Activated CD8-positive, alpha-beta T cell treated with anti-CD3 and anti-CD28 coated beads, Interleukin-2, amount 10 ng/mL, durations not matched to agents 7 days and 5 days (primary cell): ENCODE results near the gene SLC8A1. TPM values are rescaled to one million over a fixed set of nuclear protein-coding genes. Genes with fewer than 3 reads are reported as not detected.

Experiments
- ATAC-seq: fragments of 150-1000 bp; cut with Tn5 transposase; one replicate; pipeline ENCODE4 v1.10.0; 2021; ENCODE audit warnings: moderate library complexity
- CTCF ChIA-PET: fragments of 350-600 bp; sonication (Branson Sonifier 250); formaldehyde crosslinking; loops from one replicate; lab custom pipeline; 2021; ENCODE audit warnings: antibody characterized with exemption; lab: Charles Lee
- POLR2A ChIA-PET: fragments of 350-600 bp; sonication (Branson Sonifier 250); formaldehyde crosslinking; loops from one replicate; lab custom pipeline; 2021; ENCODE audit warnings: antibody characterized with exemption; lab: Charles Lee
- DNase-seq: peaks from one replicate; pipeline ENCODE4 v3.0.0-alpha.2; 2020
- H3K27ac Mint-ChIP-seq: one replicate; pipeline ENCODE4 v1.8.0; 2021; ENCODE audit warnings: mild to moderate bottlenecking, mixed read lengths
- H3K27me3 Mint-ChIP-seq: one replicate; pipeline ENCODE4 v1.8.0; 2021; ENCODE audit warnings: low read depth, mixed read lengths
- H3K36me3 Mint-ChIP-seq: one replicate; pipeline ENCODE4 v1.8.0; 2021; ENCODE audit warnings: low read depth, mixed read lengths
- H3K4me1 Mint-ChIP-seq: one replicate; pipeline ENCODE4 v1.8.0; 2021; ENCODE audit warnings: low read depth, mixed read lengths
- H3K4me3 Mint-ChIP-seq: one replicate; pipeline ENCODE4 v1.8.0; 2021; ENCODE audit warnings: mild to moderate bottlenecking, mixed read lengths
- H3K9me3 Mint-ChIP-seq: one replicate; pipeline ENCODE4 v1.8.0; 2022; ENCODE audit warnings: mixed read lengths; ENCODE audit not compliant: insufficient read depth
- total RNA-seq, 2 experiments: library from RNA; stranded (reverse); gene quantifications; one replicate each; pipeline ENCODE4 v1.2.3, GENCODE V29; 2021

The SLC8A1 gene
- total RNA-seq, 2 experiments from 2014 or later, result 0.10 to 0.45 TPM

DNA sequence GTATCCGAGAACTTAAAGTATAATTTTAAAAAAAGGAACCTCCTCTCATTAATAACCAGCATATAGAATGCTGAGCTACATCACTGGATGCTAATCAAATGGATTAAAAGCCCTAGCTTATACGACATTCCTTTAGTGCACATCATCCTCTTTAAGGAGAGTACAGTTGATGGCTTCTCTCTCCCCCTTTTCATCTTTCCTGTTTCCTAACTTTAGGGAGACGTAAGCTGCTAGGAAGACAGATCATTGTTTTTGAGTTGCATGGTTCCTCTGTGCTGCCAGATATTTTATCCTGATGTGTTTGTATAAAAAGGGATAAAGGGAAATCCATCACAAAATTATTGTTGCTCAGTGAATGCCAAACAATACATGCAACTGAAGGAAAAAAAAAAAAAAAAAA is 94.2 kb downstream of the SLC8A1 start:
- ChIA-PET POLR2A (no interaction called here), CTCF (no interaction called here)
- no peak overlapping the region for H3K4me3 Mint-ChIP-seq
- no peaks in the 10 kb centered on the region for H3K9me3 Mint-ChIP-seq
- H3K36me3 Mint-ChIP-seq, result no peaks in the 10 kb centered on the region
- H3K27me3 Mint-ChIP-seq, result no peaks in the 10 kb centered on the region
- no peak for DNase-seq
- no peak overlapping the region for H3K27ac Mint-ChIP-seq
- no peaks in the 10 kb centered on the region for H3K4me1 Mint-ChIP-seq
- no peak for ATAC-seq

DNA sequence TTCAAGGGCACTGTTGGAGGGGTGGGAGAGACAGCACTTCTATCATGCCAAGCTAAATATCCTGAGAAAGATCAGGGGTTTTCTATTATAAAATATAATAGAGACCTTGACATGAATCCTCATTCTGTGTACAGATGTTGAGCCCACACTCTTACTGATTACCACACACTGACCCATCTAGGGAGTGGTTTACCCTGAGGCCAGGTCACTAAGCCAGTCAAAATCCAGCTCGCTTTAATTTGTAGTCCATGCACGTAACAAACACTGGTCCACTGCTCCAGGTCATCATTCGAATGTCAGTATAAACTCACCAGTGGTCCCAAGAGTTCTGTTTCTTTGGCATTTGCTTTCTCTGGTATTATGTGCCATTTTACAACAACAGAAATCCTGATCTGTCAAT is 96.4 kb downstream of the SLC8A1 start:
- no peaks in the 10 kb centered on the region for H3K4me1 Mint-ChIP-seq
- no peaks in the 10 kb centered on the region for H3K9me3 Mint-ChIP-seq
- no peak overlapping the region for H3K27ac Mint-ChIP-seq
- H3K36me3 Mint-ChIP-seq, result no peaks in the 10 kb centered on the region
- no peak for ATAC-seq
- no peak for DNase-seq
- ChIA-PET CTCF (interaction anchor here (0.6 kb wide), 1 partner anchor 33 kb away, joined by 3 read pairs; no protein-coding TSS in a partner anchor), POLR2A (no interaction called here)
- no peaks in the 10 kb centered on the region for H3K27me3 Mint-ChIP-seq
- no peak overlapping the region for H3K4me3 Mint-ChIP-seq

- no peaks in the 10 kb centered on the region for H3K27me3 Mint-ChIP-seq
- H3K4me1 Mint-ChIP-seq, result no peaks in the 10 kb centered on the region
- H3K36me3 Mint-ChIP-seq, result no peaks in the 10 kb centered on the region
- no peak for ATAC-seq
- ChIA-PET POLR2A (no interaction called here), CTCF (no interaction called here)
- no peaks in the 10 kb centered on the region for H3K9me3 Mint-ChIP-seq
- H3K4me3 Mint-ChIP-seq, result no peak overlapping the region
- no peak overlapping the region for H3K27ac Mint-ChIP-seq
- DNase-seq, result no peak
These were observed 98.7 kb downstream of the SLC8A1 start for GRCh38 chr2:40353231-40353630.

- Mint-ChIP-seq H3K4me1 (no peaks in the 10 kb centered on the region), H3K27me3 (no peaks in the 10 kb centered on the region), H3K27ac (no peak overlapping the region), H3K36me3 (no peaks in the 10 kb centered on the region), H3K4me3 (no peak overlapping the region), H3K9me3 (no peaks in the 10 kb centered on the region)
- CTCF ChIA-PET, result no interaction called here
- ATAC-seq (no peak), DNase-seq (no peak)
- POLR2A ChIA-PET, result no interaction called here
These were observed 99.2 kb downstream of the SLC8A1 start for GRCh38 chr2:40352703-40353099.

GRCh38 chr2:40352041-40352702 is 99.7 kb downstream of the SLC8A1 start:
- Mint-ChIP-seq H3K4me1 (no peaks in the 10 kb centered on the region), H3K27ac (no peak overlapping the region), H3K4me3 (no peak overlapping the region), H3K27me3 (no peaks in the 10 kb centered on the region), H3K9me3 (no peaks in the 10 kb centered on the region), H3K36me3 (no peaks in the 10 kb centered on the region)
- DNase-seq, result no peak
- ChIA-PET POLR2A (no interaction called here), CTCF (no interaction called here)
- ATAC-seq, result no peak

GRCh38 chr2:40348665-40349064 is 103.2 kb downstream of the SLC8A1 start:
- Mint-ChIP-seq H3K27me3 (no peaks in the 10 kb centered on the region), H3K27ac (no peak overlapping the region), H3K4me3 (no peak overlapping the region), H3K4me1 (no peaks in the 10 kb centered on the region), H3K36me3 (no peaks in the 10 kb centered on the region), H3K9me3 (no peaks in the 10 kb centered on the region)
- DNase-seq (no peak), ATAC-seq (no peak)
- CTCF ChIA-PET, result no interaction called here
- POLR2A ChIA-PET, result no interaction called here

DNA sequence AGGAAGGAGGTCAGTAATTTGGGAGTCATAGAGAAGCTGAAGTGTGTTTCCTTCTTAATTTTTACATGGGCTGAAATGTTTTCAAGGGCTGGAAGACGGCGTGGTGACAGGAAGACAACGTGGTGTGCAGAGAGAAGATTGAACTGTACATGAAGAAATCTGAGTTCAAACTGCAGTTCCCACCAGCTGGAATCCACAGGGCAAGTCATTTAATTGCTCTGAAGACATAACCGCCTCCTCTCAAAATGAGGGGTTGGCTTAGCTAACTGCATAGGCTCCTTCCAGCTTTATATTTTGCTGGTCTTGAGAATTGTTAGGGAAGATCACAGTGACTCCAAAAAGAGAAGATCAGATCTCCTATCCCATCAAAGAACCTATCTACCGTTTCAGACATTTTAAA is 103.9 kb downstream of the SLC8A1 start:
- CTCF ChIA-PET, result no interaction called here
- no peak for ATAC-seq
- no peaks in the 10 kb centered on the region for H3K36me3 Mint-ChIP-seq
- DNase-seq, result no peak
- no peaks in the 10 kb centered on the region for H3K9me3 Mint-ChIP-seq
- no peak overlapping the region for H3K4me3 Mint-ChIP-seq
- H3K4me1 Mint-ChIP-seq, result no peaks in the 10 kb centered on the region
- no peak overlapping the region for H3K27ac Mint-ChIP-seq
- H3K27me3 Mint-ChIP-seq, result no peaks in the 10 kb centered on the region
- POLR2A ChIA-PET, result no interaction called here

- CTCF ChIA-PET, result no interaction called here
- no peak for ATAC-seq
- Mint-ChIP-seq H3K27me3 (no peaks in the 10 kb centered on the region), H3K36me3 (no peaks in the 10 kb centered on the region), H3K4me1 (no peaks in the 10 kb centered on the region), H3K9me3 (no peaks in the 10 kb centered on the region), H3K27ac (no peak overlapping the region), H3K4me3 (no peak overlapping the region)
- POLR2A ChIA-PET, result no interaction called here
- DNase-seq, result no peak
These were observed 105.1 kb downstream of the SLC8A1 start for GRCh38 chr2:40346535-40347354.

GRCh38 chr2:40344364-40344763 is 107.5 kb downstream of the SLC8A1 start:
- DNase-seq (no peak), ATAC-seq (no peak)
- no peak overlapping the region for H3K27ac Mint-ChIP-seq
- ChIA-PET CTCF (no interaction called here), POLR2A (no interaction called here)
- no peaks in the 10 kb centered on the region for H3K36me3 Mint-ChIP-seq
- no peak overlapping the region for H3K4me3 Mint-ChIP-seq
- H3K4me1 Mint-ChIP-seq, result no peaks in the 10 kb centered on the region
- no peaks in the 10 kb centered on the region for H3K9me3 Mint-ChIP-seq
- no peaks in the 10 kb centered on the region for H3K27me3 Mint-ChIP-seq

- ChIA-PET POLR2A (no interaction called here), CTCF (no interaction called here)
- no peak for ATAC-seq
- DNase-seq, result no peak
- H3K4me3 Mint-ChIP-seq, result no peak overlapping the region
- H3K27ac Mint-ChIP-seq, result no peak overlapping the region
- no peaks in the 10 kb centered on the region for H3K9me3 Mint-ChIP-seq
- H3K4me1 Mint-ChIP-seq, result no peaks in the 10 kb centered on the region
- H3K27me3 Mint-ChIP-seq, result no peaks in the 10 kb centered on the region
- no peaks in the 10 kb centered on the region for H3K36me3 Mint-ChIP-seq
These were observed 108.0 kb downstream of the SLC8A1 start for GRCh38 chr2:40343902-40344301.

GRCh38 chr2:40341198-40341597 is 110.7 kb downstream of the SLC8A1 start:
- ATAC-seq (no peak), DNase-seq (no peak)
- Mint-ChIP-seq H3K27me3 (no peaks in the 10 kb centered on the region), H3K36me3 (no peaks in the 10 kb centered on the region), H3K27ac (no peak overlapping the region), H3K4me3 (no peak overlapping the region), H3K9me3 (no peaks in the 10 kb centered on the region), H3K4me1 (no peaks in the 10 kb centered on the region)
- ChIA-PET CTCF (no interaction called here), POLR2A (no interaction called here)

GRCh38 chr2:40339026-40339425 is 112.9 kb downstream of the SLC8A1 start:
- Mint-ChIP-seq H3K9me3 (no peaks in the 10 kb centered on the region), H3K27me3 (no peaks in the 10 kb centered on the region), H3K27ac (no peak overlapping the region), H3K36me3 (no peaks in the 10 kb centered on the region), H3K4me3 (no peak overlapping the region), H3K4me1 (no peaks in the 10 kb centered on the region)
- ChIA-PET POLR2A (no interaction called here), CTCF (no interaction called here)
- DNase-seq, result no peak
- no peak for ATAC-seq
